ENCODE data around the gene TRIM50. TPM values are rescaled to one million over a fixed set of nuclear protein-coding genes. Genes with fewer than 3 reads are reported as not detected.

Gene TRIM50
- total RNA-seq, 1 experiment from 2014 or later: not detected

DNA sequence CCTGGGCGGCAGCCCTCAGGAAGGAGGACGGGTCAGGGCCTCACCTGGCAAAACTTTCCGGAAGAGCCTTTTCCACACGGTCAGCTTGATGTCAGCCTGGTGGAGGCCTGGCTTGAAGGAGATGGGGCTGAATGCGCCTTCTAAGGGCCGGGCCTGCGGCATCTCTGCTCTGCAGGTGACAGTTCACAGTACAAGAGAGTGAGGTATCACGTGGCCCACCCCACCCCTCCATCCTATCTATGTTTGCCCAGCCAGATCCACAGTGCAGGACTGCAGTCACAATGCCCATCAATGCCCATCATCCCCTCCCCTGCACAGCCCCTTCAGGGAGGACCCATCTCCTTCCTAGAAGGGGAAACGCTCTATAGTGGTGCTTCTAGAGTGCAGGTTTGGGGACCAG lies 11.4 kb downstream of the TRIM50 start:
- Histone ChIP-seq H3K9me3 (ENCODE audit: control insufficient read depth, insufficient read depth, low read depth, low read length) (no peaks in the 10 kb centered on the region), H3K27me3 (ENCODE audit: control insufficient read depth, insufficient read depth, low read length) (no peaks in the 10 kb centered on the region), H3K27ac (ENCODE audit: low read length) (no peak overlapping the region), H3K4me1 (ENCODE audit: control insufficient read depth, insufficient read depth, low read length) (no peaks in the 10 kb centered on the region), H3K36me3 (ENCODE audit: control insufficient read depth, insufficient read depth, low read length) (no peaks in the 10 kb centered on the region), H3K4me3 (ENCODE audit: low read depth in 2 of 2, low read length in 2 of 2) (no peak overlapping the region)
- CTCF ChIA-PET: no interaction called here
- BruUV-seq (replicated peaks): no TSS peak
- intact Hi-C loops (cut with micrococcal nuclease; ENCODE audit: unreplicated experiment) (no loop called here), in situ Hi-C loops (cut with HindIII; ENCODE audit: low pct_unique_long_range_greater_than_20kb, low sequenced_read_pairs) (no loop called here)
- ATAC-seq (no peak), DNase-seq (ENCODE audit: low read depth, low spot score) (no peak)
- POLR2A ChIA-PET: no interaction called here
- TF ChIP-seq, protein P1, sequence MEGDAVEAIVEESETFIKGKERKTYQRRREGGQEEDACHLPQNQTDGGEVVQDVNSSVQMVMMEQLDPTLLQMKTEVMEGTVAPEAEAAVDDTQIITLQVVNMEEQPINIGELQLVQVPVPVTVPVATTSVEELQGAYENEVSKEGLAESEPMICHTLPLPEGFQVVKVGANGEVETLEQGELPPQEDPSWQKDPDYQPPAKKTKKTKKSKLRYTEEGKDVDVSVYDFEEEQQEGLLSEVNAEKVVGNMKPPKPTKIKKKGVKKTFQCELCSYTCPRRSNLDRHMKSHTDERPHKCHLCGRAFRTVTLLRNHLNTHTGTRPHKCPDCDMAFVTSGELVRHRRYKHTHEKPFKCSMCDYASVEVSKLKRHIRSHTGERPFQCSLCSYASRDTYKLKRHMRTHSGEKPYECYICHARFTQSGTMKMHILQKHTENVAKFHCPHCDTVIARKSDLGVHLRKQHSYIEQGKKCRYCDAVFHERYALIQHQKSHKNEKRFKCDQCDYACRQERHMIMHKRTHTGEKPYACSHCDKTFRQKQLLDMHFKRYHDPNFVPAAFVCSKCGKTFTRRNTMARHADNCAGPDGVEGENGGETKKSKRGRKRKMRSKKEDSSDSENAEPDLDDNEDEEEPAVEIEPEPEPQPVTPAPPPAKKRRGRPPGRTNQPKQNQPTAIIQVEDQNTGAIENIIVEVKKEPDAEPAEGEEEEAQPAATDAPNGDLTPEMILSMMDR (IDR thresholded peaks at IDR 0.05): no peak
- TF ChIP-seq POLR2AphosphoS5 (IDR thresholded peaks at IDR 0.05; ENCODE audit: low read depth, low read length) (no peak), SIN3A (IDR thresholded peaks at IDR 0.05; ENCODE audit: borderline replicate concordance, insufficient read depth, low read depth, low read length) (no peak), TCF7L2 (IDR thresholded peaks at IDR 0.05; ENCODE audit: low read depth, low read length) (no peak)
- TF ChIP-seq, protein P2, sequence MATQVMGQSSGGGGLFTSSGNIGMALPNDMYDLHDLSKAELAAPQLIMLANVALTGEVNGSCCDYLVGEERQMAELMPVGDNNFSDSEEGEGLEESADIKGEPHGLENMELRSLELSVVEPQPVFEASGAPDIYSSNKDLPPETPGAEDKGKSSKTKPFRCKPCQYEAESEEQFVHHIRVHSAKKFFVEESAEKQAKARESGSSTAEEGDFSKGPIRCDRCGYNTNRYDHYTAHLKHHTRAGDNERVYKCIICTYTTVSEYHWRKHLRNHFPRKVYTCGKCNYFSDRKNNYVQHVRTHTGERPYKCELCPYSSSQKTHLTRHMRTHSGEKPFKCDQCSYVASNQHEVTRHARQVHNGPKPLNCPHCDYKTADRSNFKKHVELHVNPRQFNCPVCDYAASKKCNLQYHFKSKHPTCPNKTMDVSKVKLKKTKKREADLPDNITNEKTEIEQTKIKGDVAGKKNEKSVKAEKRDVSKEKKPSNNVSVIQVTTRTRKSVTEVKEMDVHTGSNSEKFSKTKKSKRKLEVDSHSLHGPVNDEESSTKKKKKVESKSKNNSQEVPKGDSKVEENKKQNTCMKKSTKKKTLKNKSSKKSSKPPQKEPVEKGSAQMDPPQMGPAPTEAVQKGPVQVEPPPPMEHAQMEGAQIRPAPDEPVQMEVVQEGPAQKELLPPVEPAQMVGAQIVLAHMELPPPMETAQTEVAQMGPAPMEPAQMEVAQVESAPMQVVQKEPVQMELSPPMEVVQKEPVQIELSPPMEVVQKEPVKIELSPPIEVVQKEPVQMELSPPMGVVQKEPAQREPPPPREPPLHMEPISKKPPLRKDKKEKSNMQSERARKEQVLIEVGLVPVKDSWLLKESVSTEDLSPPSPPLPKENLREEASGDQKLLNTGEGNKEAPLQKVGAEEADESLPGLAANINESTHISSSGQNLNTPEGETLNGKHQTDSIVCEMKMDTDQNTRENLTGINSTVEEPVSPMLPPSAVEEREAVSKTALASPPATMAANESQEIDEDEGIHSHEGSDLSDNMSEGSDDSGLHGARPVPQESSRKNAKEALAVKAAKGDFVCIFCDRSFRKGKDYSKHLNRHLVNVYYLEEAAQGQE (IDR thresholded peaks at IDR 0.05; ENCODE audit: insufficient read depth in 1 of 2, low read depth in 2 of 2, low read length in 1 of 2): no peak

DNA sequence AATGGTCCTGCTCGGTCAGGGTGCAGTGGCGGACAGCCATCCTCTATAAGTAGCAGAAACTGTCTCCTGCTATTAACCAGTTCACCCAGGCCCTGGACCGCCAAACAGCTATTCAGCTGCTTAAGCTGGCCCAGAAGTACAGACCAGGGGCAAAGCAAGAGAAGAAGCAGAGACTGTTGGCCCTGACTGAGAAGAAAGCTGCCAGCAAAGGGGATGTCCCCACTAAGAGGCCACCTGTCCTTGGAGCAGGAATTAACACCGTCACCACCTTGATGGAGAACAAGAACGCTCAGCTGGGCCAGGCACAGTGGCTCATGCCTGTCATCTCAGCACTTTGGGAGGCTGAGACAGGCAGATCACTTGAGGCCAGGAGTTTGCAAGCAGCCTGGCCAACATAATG lies 13.6 kb downstream of the TRIM50 start:
- ATAC-seq (no peak), DNase-seq (ENCODE audit: low read depth, low spot score) (no peak)
- in situ Hi-C loops (cut with HindIII; ENCODE audit: low pct_unique_long_range_greater_than_20kb, low sequenced_read_pairs): no loop called here
- Histone ChIP-seq H3K27ac (ENCODE audit: low read length) (no peak overlapping the region), H3K9me3 (ENCODE audit: control insufficient read depth, insufficient read depth, low read depth, low read length) (no peaks in the 10 kb centered on the region), H3K27me3 (ENCODE audit: control insufficient read depth, insufficient read depth, low read length) (no peaks in the 10 kb centered on the region), H3K4me1 (ENCODE audit: control insufficient read depth, insufficient read depth, low read length) (no peaks in the 10 kb centered on the region), H3K4me3 (ENCODE audit: low read depth in 2 of 2, low read length in 2 of 2) (no peak overlapping the region), H3K36me3 (ENCODE audit: control insufficient read depth, insufficient read depth, low read length) (no peaks in the 10 kb centered on the region)
- POLR2A ChIA-PET: no interaction called here
- CTCF ChIA-PET: interaction anchor here (0.7 kb wide), 1 partner anchor 10 kb away, joined by 3 read pairs; no protein-coding TSS in a partner anchor
- TF ChIP-seq TCF7L2 (IDR thresholded peaks at IDR 0.05; ENCODE audit: low read depth, low read length) (no peak), POLR2AphosphoS5 (IDR thresholded peaks at IDR 0.05; ENCODE audit: low read depth, low read length) (no peak), SIN3A (IDR thresholded peaks at IDR 0.05; ENCODE audit: borderline replicate concordance, insufficient read depth, low read depth, low read length) (no peak)
- TF ChIP-seq, protein P2 (IDR thresholded peaks at IDR 0.05; ENCODE audit: insufficient read depth in 1 of 2, low read depth in 2 of 2, low read length in 1 of 2): no peak
- TF ChIP-seq, protein P1 (IDR thresholded peaks at IDR 0.05): no peak
- no TSS peak for BruUV-seq (replicated peaks)
- intact Hi-C loops (cut with micrococcal nuclease; ENCODE audit: unreplicated experiment): no loop called here
